ENCODE results near the gene CLEC19A. TPM values are rescaled to one million over a fixed set of nuclear protein-coding genes. Genes with fewer than 3 reads are reported as not detected.

The CLEC19A gene
- total RNA-seq, 1 donor from 2014 or later: not detected

DNA sequence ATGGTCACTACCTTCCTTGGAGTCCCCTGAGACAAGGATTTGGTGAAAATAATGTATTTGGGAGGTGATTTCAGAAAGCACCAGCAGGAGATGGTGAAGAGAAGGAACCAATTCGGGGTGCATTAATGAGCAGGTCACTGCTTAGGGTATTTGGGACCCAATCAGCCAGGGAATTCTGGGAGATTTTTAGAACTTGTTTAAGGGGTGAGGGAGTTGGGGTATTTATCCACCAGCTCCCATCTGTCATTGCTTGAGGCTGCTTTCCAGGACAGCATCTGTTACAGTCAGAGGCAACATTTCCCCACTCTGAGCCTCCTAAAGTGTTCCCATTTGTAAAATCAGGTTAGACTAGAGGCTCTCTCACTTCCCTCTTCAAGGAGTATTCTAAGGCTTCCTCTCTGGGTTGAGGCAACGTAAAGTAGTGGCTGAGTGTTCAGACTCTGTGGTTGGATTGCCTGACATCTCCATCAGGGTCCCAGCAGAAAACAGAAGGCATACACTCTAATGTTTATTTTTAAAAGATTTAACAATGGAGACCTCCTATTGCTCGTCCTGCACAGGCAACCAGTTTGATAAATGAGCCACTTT, 60.9 kb downstream of the CLEC19A start:
- H3K27me3 Mint-ChIP-seq (ENCODE audit: unreplicated experiment): no peaks in the 10 kb centered on the region
- H3K36me3 Mint-ChIP-seq (ENCODE audit: unreplicated experiment): no peaks in the 10 kb centered on the region
- H3K4me3 Mint-ChIP-seq (ENCODE audit: unreplicated experiment): no peak overlapping the region
- no peak for DNase-seq (ENCODE audit: extremely low spot score, unreplicated experiment)
- H3K27ac Mint-ChIP-seq (ENCODE audit: unreplicated experiment): no peak overlapping the region
- no peaks in the 10 kb centered on the region for H3K9me3 Mint-ChIP-seq (ENCODE audit: unreplicated experiment)
- TF ChIP-seq, protein P1, sequence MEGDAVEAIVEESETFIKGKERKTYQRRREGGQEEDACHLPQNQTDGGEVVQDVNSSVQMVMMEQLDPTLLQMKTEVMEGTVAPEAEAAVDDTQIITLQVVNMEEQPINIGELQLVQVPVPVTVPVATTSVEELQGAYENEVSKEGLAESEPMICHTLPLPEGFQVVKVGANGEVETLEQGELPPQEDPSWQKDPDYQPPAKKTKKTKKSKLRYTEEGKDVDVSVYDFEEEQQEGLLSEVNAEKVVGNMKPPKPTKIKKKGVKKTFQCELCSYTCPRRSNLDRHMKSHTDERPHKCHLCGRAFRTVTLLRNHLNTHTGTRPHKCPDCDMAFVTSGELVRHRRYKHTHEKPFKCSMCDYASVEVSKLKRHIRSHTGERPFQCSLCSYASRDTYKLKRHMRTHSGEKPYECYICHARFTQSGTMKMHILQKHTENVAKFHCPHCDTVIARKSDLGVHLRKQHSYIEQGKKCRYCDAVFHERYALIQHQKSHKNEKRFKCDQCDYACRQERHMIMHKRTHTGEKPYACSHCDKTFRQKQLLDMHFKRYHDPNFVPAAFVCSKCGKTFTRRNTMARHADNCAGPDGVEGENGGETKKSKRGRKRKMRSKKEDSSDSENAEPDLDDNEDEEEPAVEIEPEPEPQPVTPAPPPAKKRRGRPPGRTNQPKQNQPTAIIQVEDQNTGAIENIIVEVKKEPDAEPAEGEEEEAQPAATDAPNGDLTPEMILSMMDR (IDR thresholded peaks at IDR 0.05): no peak
- no peaks in the 10 kb centered on the region for H3K4me1 Mint-ChIP-seq (ENCODE audit: unreplicated experiment)

DNA sequence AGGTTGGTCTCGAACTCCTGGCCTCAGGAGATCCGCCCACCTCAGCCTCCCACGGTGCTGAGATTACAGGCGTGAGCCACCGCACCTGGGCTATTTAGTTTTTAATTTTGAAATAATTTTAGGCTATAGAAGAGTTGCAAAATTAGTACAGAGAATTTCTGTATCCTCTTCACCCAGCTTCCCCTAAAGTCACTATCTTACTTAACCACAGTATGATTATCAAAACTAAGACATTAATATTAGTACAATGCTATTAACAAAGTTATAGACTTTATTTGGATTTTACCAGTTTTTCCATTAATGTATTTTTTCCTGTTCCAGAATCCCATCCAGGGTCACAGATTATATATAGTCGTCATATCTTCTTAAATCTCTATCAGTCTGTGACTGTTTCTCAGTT, 62.6 kb downstream of the CLEC19A start:
- DNase-seq (ENCODE audit: extremely low spot score, unreplicated experiment): no peak
- no peak overlapping the region for H3K27ac Mint-ChIP-seq (ENCODE audit: unreplicated experiment)
- H3K4me1 Mint-ChIP-seq (ENCODE audit: unreplicated experiment): no peaks in the 10 kb centered on the region
- no peaks in the 10 kb centered on the region for H3K27me3 Mint-ChIP-seq (ENCODE audit: unreplicated experiment)
- H3K9me3 Mint-ChIP-seq (ENCODE audit: unreplicated experiment): no peaks in the 10 kb centered on the region
- H3K4me3 Mint-ChIP-seq (ENCODE audit: unreplicated experiment): no peak overlapping the region
- TF ChIP-seq, protein P1 (IDR thresholded peaks at IDR 0.05): no peak
- no peaks in the 10 kb centered on the region for H3K36me3 Mint-ChIP-seq (ENCODE audit: unreplicated experiment)

DNA sequence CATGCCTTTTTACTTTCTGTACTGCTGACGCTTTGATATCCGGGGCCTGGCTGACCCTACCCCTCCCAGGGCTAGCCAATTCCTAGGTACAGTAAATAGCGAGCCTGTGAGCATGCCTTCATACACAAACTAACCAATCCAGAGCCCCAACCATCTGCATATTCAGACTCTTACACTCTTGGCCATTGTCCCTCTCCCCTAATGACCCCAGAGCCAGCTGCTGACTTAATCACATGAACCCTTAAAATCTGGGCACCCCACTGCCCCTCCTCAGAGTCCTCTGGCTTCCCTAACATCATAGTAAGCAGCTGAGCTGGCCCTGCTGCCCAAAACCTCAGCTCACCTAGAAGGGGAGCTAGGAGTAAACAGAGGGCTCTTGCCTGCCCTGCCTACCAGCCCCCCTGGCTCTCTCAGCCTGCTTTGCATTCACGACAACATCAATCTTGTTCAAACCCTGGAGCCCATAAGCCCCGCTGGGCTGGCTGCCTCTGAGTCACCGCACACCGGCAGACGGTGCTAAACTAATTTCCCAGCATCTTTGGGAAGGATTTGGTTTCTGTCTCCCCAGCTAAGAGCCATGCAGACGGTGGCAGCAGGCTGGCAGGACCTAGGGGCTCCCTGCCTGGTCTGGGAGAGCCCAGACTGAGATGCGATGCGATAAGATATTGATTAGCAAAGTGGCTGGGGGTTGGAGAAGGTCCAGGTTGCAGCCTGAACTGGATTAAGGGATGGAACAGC, 63.2 kb downstream of the CLEC19A start:
- H3K27ac Mint-ChIP-seq (ENCODE audit: unreplicated experiment): no peak overlapping the region
- H3K4me1 Mint-ChIP-seq (ENCODE audit: unreplicated experiment): no peaks in the 10 kb centered on the region
- TF ChIP-seq, protein P1 (IDR thresholded peaks at IDR 0.05): no peak
- no peaks in the 10 kb centered on the region for H3K36me3 Mint-ChIP-seq (ENCODE audit: unreplicated experiment)
- H3K9me3 Mint-ChIP-seq (ENCODE audit: unreplicated experiment): no peaks in the 10 kb centered on the region
- no peaks in the 10 kb centered on the region for H3K27me3 Mint-ChIP-seq (ENCODE audit: unreplicated experiment)
- H3K4me3 Mint-ChIP-seq (ENCODE audit: unreplicated experiment): no peak overlapping the region
- no peak for DNase-seq (ENCODE audit: extremely low spot score, unreplicated experiment)

DNA sequence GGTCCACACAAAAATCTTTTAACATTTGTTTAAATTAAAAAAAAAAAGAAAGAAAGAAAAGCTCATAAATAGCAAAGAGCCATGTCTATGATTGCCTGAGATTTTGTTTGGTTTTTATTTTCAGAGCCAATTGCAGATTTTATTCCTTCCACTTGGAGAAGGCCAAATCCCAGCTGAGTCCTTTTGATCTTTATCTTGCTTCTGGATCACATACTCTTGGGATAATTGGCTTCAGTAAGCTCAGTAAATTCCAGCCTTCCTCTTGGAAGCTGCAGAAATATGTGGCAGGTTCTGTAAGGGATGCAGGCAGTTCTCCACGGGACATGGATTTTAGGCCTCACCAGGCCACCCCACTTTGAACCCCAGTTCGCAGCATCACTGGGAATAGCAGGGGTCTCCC, 68.8 kb downstream of the CLEC19A start:
- H3K9me3 Mint-ChIP-seq (ENCODE audit: unreplicated experiment): no peaks in the 10 kb centered on the region
- H3K4me1 Mint-ChIP-seq (ENCODE audit: unreplicated experiment): no peaks in the 10 kb centered on the region
- H3K27me3 Mint-ChIP-seq (ENCODE audit: unreplicated experiment): peaks cover 4% of the 10 kb centered on the region
- no peak overlapping the region for H3K4me3 Mint-ChIP-seq (ENCODE audit: unreplicated experiment)
- no peaks in the 10 kb centered on the region for H3K36me3 Mint-ChIP-seq (ENCODE audit: unreplicated experiment)
- no peak for DNase-seq (ENCODE audit: extremely low spot score, unreplicated experiment)
- H3K27ac Mint-ChIP-seq (ENCODE audit: unreplicated experiment): no peak overlapping the region
- TF ChIP-seq, protein P1 (IDR thresholded peaks at IDR 0.05): no peak

Data from osteocyte (in vitro differentiated cells).